Activated CD8-positive, alpha-beta T cell treated with anti-CD3 and anti-CD28 coated beads for 36 hours (primary cell): Measurements from ENCODE around the gene CMTM7. TPM values are rescaled to one million over a fixed set of nuclear protein-coding genes. Genes with fewer than 3 reads are reported as not detected.
A peak's percentile ranks its signal among the peaks of the same experiment; 100 is the strongest.

Experiments used
- ATAC-seq: fragments of 200-7000 bp; cut with Tn5 transposase; one replicate; pipeline ENCODE4 v1.10.0; 2021; ENCODE audit warnings: mild to moderate bottlenecking, moderate library complexity
- CTCF ChIA-PET: fragments of 350-600 bp; sonication (Branson Sonifier 250); formaldehyde crosslinking; loops from one replicate; lab custom pipeline; 2021; ENCODE audit warnings: antibody characterized with exemption; lab: Charles Lee
- POLR2A ChIA-PET: fragments of 350-600 bp; sonication (Branson Sonifier 250); formaldehyde crosslinking; loops from one replicate; lab custom pipeline; 2021; ENCODE audit warnings: antibody characterized with exemption; lab: Charles Lee
- DNase-seq: peaks from one replicate; pipeline ENCODE4 v3.0.0-alpha.2; 2020
- H3K27ac Mint-ChIP-seq: one replicate; pipeline ENCODE4 v1.8.0; 2021; ENCODE audit warnings: mild to moderate bottlenecking, mixed read lengths
- H3K27me3 Mint-ChIP-seq: one replicate; pipeline ENCODE4 v1.8.0; 2021; ENCODE audit warnings: mixed read lengths
- H3K36me3 Mint-ChIP-seq: one replicate; pipeline ENCODE4 v1.8.0; 2021; ENCODE audit warnings: low read depth, mixed read lengths
- H3K4me1 Mint-ChIP-seq: one replicate; pipeline ENCODE4 v1.8.0; 2021; ENCODE audit warnings: low read depth, mixed read lengths
- H3K4me3 Mint-ChIP-seq: one replicate; pipeline ENCODE4 v1.8.0; 2021; ENCODE audit warnings: mild to moderate bottlenecking, moderate library complexity, mixed read lengths
- H3K9me3 Mint-ChIP-seq: one replicate; pipeline ENCODE4 v1.8.0; 2021; ENCODE audit warnings: mixed read lengths
- intact Hi-C: fragments of 100-400 bp; cut with micrococcal nuclease; formaldehyde crosslinking; loops from one replicate; pipeline ENCODE4 v1.10.0; 2022
- total RNA-seq, 2 experiments: library from RNA; stranded (reverse); gene quantifications; one replicate each; pipeline ENCODE4 v1.2.3, GENCODE V29; 2021
- TF ChIP-seq, protein P1 (sequence below): fragments of 200-600 bp; IDR thresholded peaks from one replicate; pipeline ENCODE4 v1.8.0; 2022; ENCODE audit warnings: antibody characterized with exemption, mild to moderate bottlenecking

Gene CMTM7
- total RNA-seq, 2 experiments from 2014 or later, result 36.1 to 37.2 TPM

GRCh38 chr3:32373276-32373675 is 18.4 kb upstream of the CMTM7 start:
- H3K4me3 Mint-ChIP-seq, result no peak overlapping the region
- H3K36me3 Mint-ChIP-seq, result no peaks in the 10 kb centered on the region
- TF ChIP-seq, protein P1, sequence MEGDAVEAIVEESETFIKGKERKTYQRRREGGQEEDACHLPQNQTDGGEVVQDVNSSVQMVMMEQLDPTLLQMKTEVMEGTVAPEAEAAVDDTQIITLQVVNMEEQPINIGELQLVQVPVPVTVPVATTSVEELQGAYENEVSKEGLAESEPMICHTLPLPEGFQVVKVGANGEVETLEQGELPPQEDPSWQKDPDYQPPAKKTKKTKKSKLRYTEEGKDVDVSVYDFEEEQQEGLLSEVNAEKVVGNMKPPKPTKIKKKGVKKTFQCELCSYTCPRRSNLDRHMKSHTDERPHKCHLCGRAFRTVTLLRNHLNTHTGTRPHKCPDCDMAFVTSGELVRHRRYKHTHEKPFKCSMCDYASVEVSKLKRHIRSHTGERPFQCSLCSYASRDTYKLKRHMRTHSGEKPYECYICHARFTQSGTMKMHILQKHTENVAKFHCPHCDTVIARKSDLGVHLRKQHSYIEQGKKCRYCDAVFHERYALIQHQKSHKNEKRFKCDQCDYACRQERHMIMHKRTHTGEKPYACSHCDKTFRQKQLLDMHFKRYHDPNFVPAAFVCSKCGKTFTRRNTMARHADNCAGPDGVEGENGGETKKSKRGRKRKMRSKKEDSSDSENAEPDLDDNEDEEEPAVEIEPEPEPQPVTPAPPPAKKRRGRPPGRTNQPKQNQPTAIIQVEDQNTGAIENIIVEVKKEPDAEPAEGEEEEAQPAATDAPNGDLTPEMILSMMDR, result no peak
- H3K9me3 Mint-ChIP-seq, result no peaks in the 10 kb centered on the region
- H3K4me1 Mint-ChIP-seq, result peaks cover 24% of the 10 kb centered on the region
- DNase-seq, result no peak
- H3K27ac Mint-ChIP-seq, result no peak overlapping the region
- no peaks in the 10 kb centered on the region for H3K27me3 Mint-ChIP-seq
- POLR2A ChIA-PET, result no interaction called here
- CTCF ChIA-PET, result interaction anchor here (1.7 to 10.4 kb wide), 10 partner anchors 8 to 197 kb away, joined by 4 to 149 read pairs (median 20); partner anchors contain the start of gene CMTM7
- no peak for ATAC-seq
- intact Hi-C loops, result no loop called here

DNA sequence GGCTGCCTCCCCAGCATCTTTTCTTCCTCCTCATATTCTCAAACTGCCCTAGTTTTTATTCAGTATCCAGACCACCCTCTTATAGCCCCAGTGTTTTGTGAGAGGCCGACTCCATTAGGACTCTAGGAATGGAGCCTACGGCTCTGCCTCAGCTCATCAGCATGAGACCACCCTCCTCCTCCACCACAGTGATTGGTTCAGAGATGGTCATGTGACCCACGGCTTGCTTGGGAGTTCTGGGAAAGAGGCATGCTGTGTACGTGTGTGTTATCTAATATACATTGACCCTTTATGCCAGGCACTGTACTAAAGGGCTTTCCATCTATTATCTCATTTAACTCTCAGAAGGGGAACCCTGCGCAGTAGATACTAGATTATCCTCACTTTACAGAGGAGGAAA is 17.8 kb upstream of the CMTM7 start:
- ChIA-PET POLR2A (no interaction called here), CTCF (interaction anchor here (1.2 to 10.4 kb wide), 22 partner anchors 9 to 197 kb away, joined by 3 to 149 read pairs (median 12); partner anchors contain the start of gene CMTM7)
- ATAC-seq, result no peak
- TF ChIP-seq, protein P1, result no peak
- no peaks in the 10 kb centered on the region for H3K9me3 Mint-ChIP-seq
- H3K36me3 Mint-ChIP-seq, result no peaks in the 10 kb centered on the region
- intact Hi-C loops, result loop anchor here (2.0 kb wide), 1 partner anchor 21 kb away; no protein-coding TSS in a partner anchor
- no peak overlapping the region for H3K27ac Mint-ChIP-seq
- H3K27me3 Mint-ChIP-seq, result no peaks in the 10 kb centered on the region
- peaks cover 24% of the 10 kb centered on the region for H3K4me1 Mint-ChIP-seq
- no peak for DNase-seq
- H3K4me3 Mint-ChIP-seq, result no peak overlapping the region

GRCh38 chr3:32374788-32375595 is 16.7 kb upstream of the CMTM7 start:
- Mint-ChIP-seq H3K36me3 (no peaks in the 10 kb centered on the region), H3K4me1 (peaks cover 24% of the 10 kb centered on the region), H3K9me3 (no peaks in the 10 kb centered on the region), H3K27me3 (no peaks in the 10 kb centered on the region), H3K4me3 (no peak overlapping the region), H3K27ac (no peak overlapping the region)
- ChIA-PET POLR2A (interaction anchor here (1.2 to 2.3 kb wide), 2 partner anchors 13 to 16 kb away, joined by 7 to 8 read pairs; partner anchors contain the start of gene CMTM7), CTCF (interaction anchor here (0.6 to 10.4 kb wide), 54 partner anchors 8 to 399 kb away, joined by 3 to 149 read pairs (median 5); partner anchors contain the start of genes CMTM6 and CMTM7)
- intact Hi-C loops, result loop anchor here (2.0 kb wide), 1 partner anchor 20 kb away; no protein-coding TSS in a partner anchor
- TF ChIP-seq, protein P1, result peak; percentile 76
- ATAC-seq, result peak; percentile 68
- DNase-seq, result peak; percentile 83

- DNase-seq (no peak), ATAC-seq (no peak)
- H3K9me3 Mint-ChIP-seq, result no peaks in the 10 kb centered on the region
- H3K36me3 Mint-ChIP-seq, result no peaks in the 10 kb centered on the region
- H3K4me3 Mint-ChIP-seq, result no peak overlapping the region
- H3K27ac Mint-ChIP-seq, result no peak overlapping the region
- ChIA-PET POLR2A (interaction anchor here (1.2 to 2.3 kb wide), 2 partner anchors 13 to 16 kb away, joined by 7 to 8 read pairs; partner anchors contain the start of gene CMTM7), CTCF (interaction anchor here (0.8 to 10.4 kb wide), 40 partner anchors 8 to 399 kb away, joined by 3 to 149 read pairs (median 5); partner anchors contain the start of genes CMTM6 and CMTM7)
- intact Hi-C loops, result loop anchor here (2.0 kb wide), 1 partner anchor 19 kb away; no protein-coding TSS in a partner anchor
- H3K4me1 Mint-ChIP-seq, result peaks cover 21% of the 10 kb centered on the region
- no peaks in the 10 kb centered on the region for H3K27me3 Mint-ChIP-seq
- TF ChIP-seq, protein P1, result no peak
These were observed 16.1 kb upstream of the CMTM7 start for GRCh38 chr3:32375596-32375930.
